Neuron (in vitro differentiated cells): ENCODE data around the gene EFS.

ENCODE experiments used
- H2AFZ ChIP-seq: one replicate; pipeline ENCODE4 v1.6.1; 2013; ENCODE audit warnings: low read depth, mild to moderate bottlenecking, inconsistent platforms, low read length, moderate library complexity
- H3K27me3 ChIP-seq: one replicate; pipeline ENCODE4 v1.6.1; 2013; ENCODE audit warnings: low read length; ENCODE audit not compliant: insufficient read depth
- H3K36me3 ChIP-seq: one replicate; pipeline ENCODE4 v1.6.1; 2013; ENCODE audit warnings: low read length; ENCODE audit not compliant: insufficient read depth
- H3K4me1 ChIP-seq: one replicate; pipeline ENCODE4 v1.6.1; 2013; ENCODE audit warnings: low read length; ENCODE audit not compliant: insufficient read depth
- H3K4me3 ChIP-seq: 2 replicates; pipeline ENCODE4 v1.5.1; 2013; ENCODE audit warnings: mild to moderate bottlenecking, low read length, moderate library complexity
- H3K9me3 ChIP-seq: one replicate; pipeline ENCODE4 v1.6.1; 2013; ENCODE audit warnings: low read length

The EFS gene

GRCh38 chr14:23366426-23366921, 1.5 kb upstream of the EFS start:
- peaks cover 11% of the 10 kb centered on the region for H3K36me3 ChIP-seq
- H3K4me3 ChIP-seq = peak overlapping the region; percentile 64
- H3K4me1 ChIP-seq = peaks cover 26% of the 10 kb centered on the region
- H3K9me3 ChIP-seq = no peaks in the 10 kb centered on the region
- peak overlapping the region; percentile 41 for H2AFZ ChIP-seq
- peaks cover 22% of the 10 kb centered on the region for H3K27me3 ChIP-seq

GRCh38 chr14:23365732-23366425, 907 bp upstream of the EFS start:
- H3K27me3 ChIP-seq = peaks cover 18% of the 10 kb centered on the region

GRCh38 chr14:23364164-23365035, 572 bp downstream of the EFS start:
- Histone ChIP-seq H3K9me3 (no peaks in the 10 kb centered on the region), H3K4me1 (peaks cover 26% of the 10 kb centered on the region), H3K4me3 (peak overlapping the region; percentile 64), H3K27me3 (peaks cover 9% of the 10 kb centered on the region), H3K36me3 (peaks cover 29% of the 10 kb centered on the region), H2AFZ (no peak overlapping the region)

More at GRCh38 chr14:23365732-23366425, 907 bp upstream of the EFS start:
- H3K9me3 ChIP-seq = no peaks in the 10 kb centered on the region
- no peak overlapping the region for H2AFZ ChIP-seq
- peaks cover 17% of the 10 kb centered on the region for H3K36me3 ChIP-seq
- peak overlapping the region; percentile 64 for H3K4me3 ChIP-seq
- H3K4me1 ChIP-seq = peaks cover 26% of the 10 kb centered on the region

- Histone ChIP-seq H3K9me3 (no peaks in the 10 kb centered on the region), H3K4me1 (peaks cover 26% of the 10 kb centered on the region), H3K4me3 (no peak overlapping the region), H2AFZ (no peak overlapping the region), H3K27me3 (no peaks in the 10 kb centered on the region), H3K36me3 (peaks cover 50% of the 10 kb centered on the region)
Observed at GRCh38 chr14:23362200-23362599, 2.8 kb downstream of the EFS start.

- no peak overlapping the region for H3K4me3 ChIP-seq
Observed at GRCh38 chr14:23361763-23362162, 3.2 kb downstream of the EFS start.

GRCh38 chr14:23361320-23361719, 3.7 kb downstream of the EFS start:
- H3K36me3 ChIP-seq = peaks cover 59% of the 10 kb centered on the region
- H3K4me1 ChIP-seq = peaks cover 21% of the 10 kb centered on the region

More at GRCh38 chr14:23361763-23362162, 3.2 kb downstream of the EFS start:
- Histone ChIP-seq H2AFZ (no peak overlapping the region), H3K9me3 (no peaks in the 10 kb centered on the region), H3K4me1 (peaks cover 23% of the 10 kb centered on the region), H3K36me3 (peaks cover 54% of the 10 kb centered on the region), H3K27me3 (no peaks in the 10 kb centered on the region)

GRCh38 chr14:23360496-23360895, 4.5 kb downstream of the EFS start:
- Histone ChIP-seq H3K27me3 (no peaks in the 10 kb centered on the region), H2AFZ (no peak overlapping the region), H3K4me1 (peaks cover 21% of the 10 kb centered on the region), H3K36me3 (peaks cover 59% of the 10 kb centered on the region), H3K4me3 (no peak overlapping the region), H3K9me3 (no peaks in the 10 kb centered on the region)

More at GRCh38 chr14:23361320-23361719, 3.7 kb downstream of the EFS start:
- Histone ChIP-seq H3K9me3 (no peaks in the 10 kb centered on the region), H2AFZ (no peak overlapping the region), H3K27me3 (no peaks in the 10 kb centered on the region), H3K4me3 (no peak overlapping the region)

GRCh38 chr14:23359722-23360447, 5.1 kb downstream of the EFS start:
- H3K9me3 ChIP-seq = no peaks in the 10 kb centered on the region
- H3K4me3 ChIP-seq = no peak overlapping the region
- peaks cover 59% of the 10 kb centered on the region for H3K36me3 ChIP-seq
- H3K27me3 ChIP-seq = no peaks in the 10 kb centered on the region
- H3K4me1 ChIP-seq = peaks cover 21% of the 10 kb centered on the region
- H2AFZ ChIP-seq = no peak overlapping the region

- no peak overlapping the region for H2AFZ ChIP-seq
- H3K27me3 ChIP-seq = no peaks in the 10 kb centered on the region
- H3K36me3 ChIP-seq = peaks cover 59% of the 10 kb centered on the region
- no peak overlapping the region for H3K4me3 ChIP-seq
- H3K4me1 ChIP-seq = peaks cover 19% of the 10 kb centered on the region
- H3K9me3 ChIP-seq = no peaks in the 10 kb centered on the region
Observed at GRCh38 chr14:23359167-23359626, 5.8 kb downstream of the EFS start.

GRCh38 chr14:23358553-23359166, 6.3 kb downstream of the EFS start:
- no peak overlapping the region for H2AFZ ChIP-seq
- no peak overlapping the region for H3K4me3 ChIP-seq
- H3K9me3 ChIP-seq = no peaks in the 10 kb centered on the region
- H3K36me3 ChIP-seq = peaks cover 59% of the 10 kb centered on the region
- peaks cover 14% of the 10 kb centered on the region for H3K4me1 ChIP-seq
- no peaks in the 10 kb centered on the region for H3K27me3 ChIP-seq

- no peak overlapping the region for H2AFZ ChIP-seq
- H3K4me3 ChIP-seq = no peak overlapping the region
- peaks cover 55% of the 10 kb centered on the region for H3K36me3 ChIP-seq
- no peaks in the 10 kb centered on the region for H3K9me3 ChIP-seq
- H3K4me1 ChIP-seq = peaks cover 8% of the 10 kb centered on the region
- no peaks in the 10 kb centered on the region for H3K27me3 ChIP-seq
Observed at GRCh38 chr14:23358042-23358441, 6.9 kb downstream of the EFS start.

GRCh38 chr14:23357261-23357660, 7.7 kb downstream of the EFS start:
- no peaks in the 10 kb centered on the region for H3K27me3 ChIP-seq
- H3K4me3 ChIP-seq = no peak overlapping the region
- no peaks in the 10 kb centered on the region for H3K9me3 ChIP-seq
- H2AFZ ChIP-seq = no peak overlapping the region
- H3K4me1 ChIP-seq = peaks cover 7% of the 10 kb centered on the region
- peaks cover 54% of the 10 kb centered on the region for H3K36me3 ChIP-seq
